CD4-positive, alpha-beta memory T cell (primary cell): ENCODE results near the gene AKT3. TPM values are rescaled to one million over a fixed set of nuclear protein-coding genes. Genes with fewer than 3 reads are reported as not detected.
A peak's percentile ranks its signal among the peaks of the same experiment; 100 is the strongest.

ENCODE experiments used
- CTCF ChIA-PET: fragments of 350-600 bp; sonication (Branson Sonifier 250); formaldehyde crosslinking; loops from one replicate; lab custom pipeline; 2021; ENCODE audit warnings: inconsistent platforms; ENCODE audit not compliant: partially characterized antibody; lab: Charles Lee
- POLR2A ChIA-PET: fragments of 350-600 bp; sonication (Branson Sonifier 250); formaldehyde crosslinking; loops from one replicate; lab custom pipeline; 2021; ENCODE audit not compliant: partially characterized antibody; lab: Charles Lee
- DNase-seq, 5 donors: peaks; one replicate each; pipeline versions ENCODE4 v3.0.0 to v3.0.0-alpha.2; 2020 to 2022; ENCODE audit warnings: mixed read lengths in 1 of 5
- H3K27ac ChIP-seq: one replicate; pipeline ENCODE4 v1.7.0; 2013; ENCODE audit warnings: low read depth, low read length
- H3K27me3 ChIP-seq: 2 replicates; pipeline ENCODE4 v1.7.0; 2013; ENCODE audit warnings: mild to moderate bottlenecking, low read length, moderate library complexity; ENCODE audit not compliant: insufficient read depth
- H3K36me3 ChIP-seq: 2 replicates; pipeline ENCODE4 v1.7.0; 2013; ENCODE audit warnings: mild to moderate bottlenecking, low read length, moderate library complexity; ENCODE audit not compliant: insufficient read depth
- H3K4me1 ChIP-seq: 2 replicates; pipeline ENCODE4 v1.7.0; 2013; ENCODE audit warnings: mild to moderate bottlenecking, low read length, moderate library complexity; ENCODE audit not compliant: insufficient read depth
- H3K4me3 ChIP-seq, 2 donors: one replicate each; pipeline ENCODE4 v1.7.0; 2013; ENCODE audit warnings: low read length in 2 of 2, mild to moderate bottlenecking in 1 of 2
- H3K9me3 ChIP-seq, 2 donors: one replicate each; pipeline ENCODE4 v1.7.0; 2013; ENCODE audit warnings: low read length in 2 of 2, control low read depth in 1 of 2; ENCODE audit not compliant: control insufficient read depth in 1 of 2
- H3K27ac Mint-ChIP-seq, 7 donors: one replicate each; pipeline ENCODE4 v1.8.0; 2020 to 2021; ENCODE audit warnings: mixed read lengths in 7 of 7, mild to moderate bottlenecking in 6 of 7, inconsistent platforms in 3 of 7, moderate library complexity in 3 of 7
- H3K27me3 Mint-ChIP-seq, 2 donors: one replicate each; pipeline ENCODE4 v1.8.0; 2020 to 2021; ENCODE audit warnings: mixed read lengths in 2 of 2
- H3K36me3 Mint-ChIP-seq, 2 donors: one replicate each; pipeline ENCODE4 v1.8.0; 2020 to 2021; ENCODE audit warnings: mixed read lengths in 2 of 2, inconsistent platforms in 1 of 2, mild to moderate bottlenecking in 1 of 2
- H3K4me1 Mint-ChIP-seq, 4 donors: one replicate each; pipeline ENCODE4 v1.8.0; 2020 to 2021; ENCODE audit warnings: mixed read lengths in 4 of 4, mild to moderate bottlenecking in 1 of 4
- H3K4me3 Mint-ChIP-seq, 8 donors: one replicate each; pipeline ENCODE4 v1.8.0; 2020 to 2021; ENCODE audit warnings: mixed read lengths in 8 of 8, mild to moderate bottlenecking in 7 of 8, moderate library complexity in 6 of 8, inconsistent platforms in 3 of 8
- H3K9me3 Mint-ChIP-seq, 8 donors: one replicate each; pipeline ENCODE4 v1.8.0; 2020 to 2021; ENCODE audit warnings: mixed read lengths in 8 of 8, mild to moderate bottlenecking in 5 of 8, inconsistent platforms in 3 of 8, moderate library complexity in 1 of 8
- intact Hi-C: fragments of 100-400 bp; cut with micrococcal nuclease; formaldehyde crosslinking; loops from one replicate; pipeline ENCODE4 v1.15.1; 2023
- polyA plus RNA-seq, 2 donors: library from polyadenylated mRNA; unstranded; fragments of 300-500 nt; fragmentation: Illumina TruSeq; gene quantifications; one replicate each; pipeline ENCODE4 v1.2.3, GENCODE V29; 2021
- total RNA-seq, 2 experiments: library from RNA; stranded (reverse); gene quantifications; one replicate each; pipeline ENCODE4 v1.2.3, GENCODE V29; 2021

AKT3 gene
- total and polyA plus RNA-seq, 4 experiments from 2014 or later: 0.56 to 152 (median 77.1) TPM

- H3K9me3 Mint-ChIP-seq: peaks cover 0 to 6% (median 0%) of the 10 kb centered on the region in 8 donors
- H3K27ac Mint-ChIP-seq: no peak overlapping the region
- no peaks in the 10 kb centered on the region for H3K27me3 Mint-ChIP-seq
- ChIA-PET POLR2A (no interaction called here), CTCF (no interaction called here)
- Histone ChIP-seq H3K9me3 (no peaks in the 10 kb centered on the region), H3K4me3 (no peak overlapping the region), H3K27me3 (no peaks in the 10 kb centered on the region), H3K4me1 (no peaks in the 10 kb centered on the region), H3K36me3 (no peaks in the 10 kb centered on the region), H3K27ac (no peak overlapping the region)
- intact Hi-C loops: loop anchor here (1.0 kb wide), 1 partner anchor 8 kb away; no protein-coding TSS in a partner anchor
- peaks cover 0 to 6% (median 4%) of the 10 kb centered on the region in 4 donors for H3K4me1 Mint-ChIP-seq
- no peak for DNase-seq
- no peak overlapping the region for H3K4me3 Mint-ChIP-seq
- H3K36me3 Mint-ChIP-seq: peaks cover 65 to 70% of the 10 kb centered on the region in 2 donors
Measured at GRCh38 chr1:243572940-243573339, 277.1 kb downstream of the AKT3 start.

DNA sequence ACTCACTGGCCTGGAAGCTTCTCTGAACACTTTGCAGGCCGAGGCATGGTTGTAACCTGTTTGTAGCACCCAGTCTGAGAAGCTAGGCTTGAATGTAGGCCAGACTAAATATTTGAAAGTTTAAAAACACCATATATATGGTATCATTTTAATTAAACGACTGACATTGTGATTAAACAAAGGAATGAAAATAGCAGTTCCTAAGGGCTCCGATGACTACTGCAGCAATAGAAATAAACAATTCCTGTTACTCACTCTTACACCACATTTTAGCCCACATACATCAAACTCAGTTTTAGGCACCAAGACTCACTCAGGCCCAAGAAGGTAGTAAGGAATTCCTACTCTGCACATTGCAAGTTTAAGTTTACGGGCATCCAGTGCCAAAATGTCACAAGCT lies 281.2 kb downstream of the AKT3 start:
- ChIA-PET POLR2A (no interaction called here), CTCF (interaction anchor here (1.4 kb wide), 1 partner anchor 15 kb away, joined by 3 read pairs; no protein-coding TSS in a partner anchor)
- peaks cover 4% of the 10 kb centered on the region for H3K36me3 ChIP-seq
- no peak overlapping the region for H3K4me3 Mint-ChIP-seq
- H3K9me3 Mint-ChIP-seq: no peaks in the 10 kb centered on the region
- H3K4me1 ChIP-seq: no peaks in the 10 kb centered on the region
- no peak for DNase-seq
- no peaks in the 10 kb centered on the region for H3K27me3 ChIP-seq
- H3K4me3 ChIP-seq: no peak overlapping the region
- no peak overlapping the region for H3K27ac Mint-ChIP-seq
- no peak overlapping the region for H3K27ac ChIP-seq
- intact Hi-C loops: no loop called here
- H3K4me1 Mint-ChIP-seq: peaks cover 0 to 4% (median 2%) of the 10 kb centered on the region in 4 donors
- peaks cover 57 to 66% of the 10 kb centered on the region in 2 donors for H3K36me3 Mint-ChIP-seq
- H3K9me3 ChIP-seq: no peaks in the 10 kb centered on the region
- no peaks in the 10 kb centered on the region for H3K27me3 Mint-ChIP-seq

DNA sequence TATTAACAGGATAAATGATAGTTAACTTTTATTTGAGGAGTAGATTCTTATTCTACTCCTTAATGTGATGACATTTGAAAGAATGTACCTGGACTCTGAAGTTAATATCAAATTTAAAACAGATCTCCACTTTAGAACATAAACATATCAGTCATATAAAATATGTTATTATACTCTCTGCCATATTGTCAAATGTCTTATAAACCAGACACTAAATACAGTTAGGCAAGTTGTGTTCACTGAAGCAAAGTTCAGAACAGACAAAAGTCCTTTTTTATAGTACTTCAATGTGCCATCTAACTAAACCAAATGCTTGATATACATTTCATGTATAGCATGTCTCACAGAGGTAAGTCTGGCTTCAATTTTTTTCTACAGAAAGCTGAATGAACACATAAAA lies 285.2 kb downstream of the AKT3 start:
- no peak for DNase-seq
- Mint-ChIP-seq H3K9me3 (peaks cover 0 to 8% (median 0%) of the 10 kb centered on the region in 8 donors), H3K27ac (no peak overlapping the region), H3K4me1 (peaks cover 0 to 4% (median under 1%) of the 10 kb centered on the region in 4 donors), H3K27me3 (no peaks in the 10 kb centered on the region), H3K36me3 (peaks cover 53 to 60% of the 10 kb centered on the region in 2 donors), H3K4me3 (no peak overlapping the region)
- Histone ChIP-seq H3K27me3 (no peaks in the 10 kb centered on the region), H3K4me1 (no peaks in the 10 kb centered on the region), H3K4me3 (no peak overlapping the region), H3K9me3 (no peaks in the 10 kb centered on the region), H3K36me3 (peaks cover 11% of the 10 kb centered on the region), H3K27ac (no peak overlapping the region)
- intact Hi-C loops: no loop called here
- ChIA-PET CTCF (no interaction called here), POLR2A (no interaction called here)

GRCh38 chr1:243563732-243564131 lies 286.3 kb downstream of the AKT3 start:
- no peak overlapping the region for H3K4me3 Mint-ChIP-seq
- no peak overlapping the region for H3K4me3 ChIP-seq
- CTCF ChIA-PET: no interaction called here
- H3K36me3 Mint-ChIP-seq: peaks cover 52 to 54% of the 10 kb centered on the region in 2 donors
- no peaks in the 10 kb centered on the region for H3K9me3 ChIP-seq
- H3K4me1 ChIP-seq: no peaks in the 10 kb centered on the region
- H3K27ac ChIP-seq: no peak overlapping the region
- DNase-seq: no peak
- no peak overlapping the region for H3K27ac Mint-ChIP-seq
- no peaks in the 10 kb centered on the region for H3K27me3 Mint-ChIP-seq
- H3K36me3 ChIP-seq: peaks cover 11% of the 10 kb centered on the region
- intact Hi-C loops: no loop called here
- peaks cover 0 to 4% (median 0%) of the 10 kb centered on the region in 4 donors for H3K4me1 Mint-ChIP-seq
- H3K9me3 Mint-ChIP-seq: peaks cover 0 to 8% (median 0%) of the 10 kb centered on the region in 8 donors
- H3K27me3 ChIP-seq: no peaks in the 10 kb centered on the region
- POLR2A ChIA-PET: no interaction called here

DNA sequence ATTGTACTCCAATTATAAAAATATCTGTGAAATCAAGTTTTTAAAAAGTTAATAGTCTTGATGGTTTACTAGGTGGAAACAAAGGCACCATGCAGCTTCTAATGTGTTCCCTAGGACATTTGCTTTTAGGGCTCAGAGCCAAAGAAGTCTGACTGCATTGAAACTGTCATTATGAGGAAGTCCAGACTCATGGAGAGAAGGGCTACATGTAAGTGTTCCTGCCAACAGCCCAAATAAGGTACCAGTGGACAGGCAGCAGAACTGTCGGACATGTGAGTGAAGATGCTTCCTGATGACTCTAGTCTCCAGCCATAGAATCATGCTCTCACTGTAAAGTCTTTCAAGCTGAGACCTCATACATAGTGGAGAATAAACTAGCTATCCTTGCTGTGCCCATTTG lies 287.6 kb downstream of the AKT3 start:
- H3K27me3 ChIP-seq: no peaks in the 10 kb centered on the region
- no peak overlapping the region for H3K27ac ChIP-seq
- H3K36me3 ChIP-seq: peaks cover 11% of the 10 kb centered on the region
- H3K4me1 ChIP-seq: no peaks in the 10 kb centered on the region
- intact Hi-C loops: no loop called here
- ChIA-PET CTCF (no interaction called here), POLR2A (no interaction called here)
- peaks cover 0 to 8% (median 0%) of the 10 kb centered on the region in 8 donors for H3K9me3 Mint-ChIP-seq
- DNase-seq: no peak
- no peak overlapping the region for H3K4me3 Mint-ChIP-seq
- H3K4me1 Mint-ChIP-seq: peaks cover 0 to 5% (median 0%) of the 10 kb centered on the region in 4 donors
- H3K27ac Mint-ChIP-seq: no peak overlapping the region
- no peaks in the 10 kb centered on the region for H3K9me3 ChIP-seq
- peaks cover 39 to 46% of the 10 kb centered on the region in 2 donors for H3K36me3 Mint-ChIP-seq
- no peaks in the 10 kb centered on the region for H3K27me3 Mint-ChIP-seq
- H3K4me3 ChIP-seq: no peak overlapping the region

- H3K4me3 Mint-ChIP-seq: no peak overlapping the region
- POLR2A ChIA-PET: no interaction called here
- Histone ChIP-seq H3K9me3 (no peaks in the 10 kb centered on the region), H3K27ac (no peak overlapping the region), H3K4me3 (no peak overlapping the region), H3K4me1 (no peaks in the 10 kb centered on the region), H3K27me3 (no peaks in the 10 kb centered on the region), H3K36me3 (peaks cover 11% of the 10 kb centered on the region)
- H3K9me3 Mint-ChIP-seq: peaks cover 0 to 8% (median 0%) of the 10 kb centered on the region in 8 donors
- H3K36me3 Mint-ChIP-seq: peaks cover 38 to 45% of the 10 kb centered on the region in 2 donors
- no peak overlapping the region for H3K27ac Mint-ChIP-seq
- H3K4me1 Mint-ChIP-seq: peaks cover 0 to 5% (median 0%) of the 10 kb centered on the region in 4 donors
- DNase-seq: no peak
- H3K27me3 Mint-ChIP-seq: no peaks in the 10 kb centered on the region
- CTCF ChIA-PET: no interaction called here
- intact Hi-C loops: no loop called here
Measured at GRCh38 chr1:243561588-243562319, 288.3 kb downstream of the AKT3 start.

DNA sequence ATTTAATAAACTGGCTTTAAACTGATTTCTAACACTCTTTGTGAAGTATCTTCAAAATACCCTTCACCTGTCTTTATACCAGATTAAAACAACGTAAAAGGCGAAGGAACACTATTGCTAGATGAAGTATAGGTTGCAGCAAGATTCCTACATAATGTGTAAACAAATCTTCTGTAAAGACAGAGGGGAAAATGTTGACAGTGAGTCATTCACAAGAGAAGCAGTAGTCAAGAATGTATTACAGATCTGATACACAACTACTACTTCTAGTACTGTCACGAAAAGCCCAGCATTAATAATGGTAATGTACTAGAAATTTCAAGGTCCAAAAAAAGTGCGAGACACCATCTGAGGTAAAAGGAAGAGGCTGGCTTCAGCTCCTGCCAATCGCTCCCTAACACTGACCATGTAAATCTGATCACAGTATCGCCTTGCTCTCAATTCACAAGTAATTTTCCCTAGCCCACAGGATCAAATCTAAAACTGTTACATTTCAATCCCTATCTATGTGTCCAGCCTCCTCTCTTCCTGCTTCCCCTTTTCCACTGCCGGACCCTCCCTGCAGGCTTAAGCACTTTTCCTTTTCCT lies 290.4 kb downstream of the AKT3 start:
- no peak for DNase-seq
- Mint-ChIP-seq H3K27me3 (no peaks in the 10 kb centered on the region), H3K27ac (peak overlapping the region in 1 of 7 donors; percentile 75), H3K9me3 (peaks cover 0 to 8% (median 0%) of the 10 kb centered on the region in 8 donors), H3K36me3 (peaks cover 29 to 38% of the 10 kb centered on the region in 2 donors), H3K4me1 (peaks cover 0 to 2% (median 0%) of the 10 kb centered on the region in 4 donors), H3K4me3 (no peak overlapping the region)
- no peaks in the 10 kb centered on the region for H3K4me1 ChIP-seq
- peaks cover 8% of the 10 kb centered on the region for H3K36me3 ChIP-seq
- intact Hi-C loops: no loop called here
- H3K27me3 ChIP-seq: no peaks in the 10 kb centered on the region
- ChIA-PET POLR2A (no interaction called here), CTCF (no interaction called here)
- no peaks in the 10 kb centered on the region for H3K9me3 ChIP-seq
- no peak overlapping the region for H3K4me3 ChIP-seq
- H3K27ac ChIP-seq: no peak overlapping the region
